ENCODE measurements around the gene BCDIN3D. TPM values are rescaled to one million over a fixed set of nuclear protein-coding genes. Genes with fewer than 3 reads are reported as not detected.

Gene BCDIN3D
- total and polyA plus RNA-seq, 2 donors (not counting 3 experiments of a cell fraction or from before 2014, with no cell fraction given) = 1.8 to 3.1 TPM

- Histone ChIP-seq H3K27me3 (ENCODE audit: control insufficient read depth in 2 of 2, insufficient read depth in 2 of 2, low read length in 2 of 2) (peaks cover 0 to 7% of the 10 kb centered on the region in 2 experiments), H3K4me2 (ENCODE audit: insufficient read depth, low read length) (no peak overlapping the region), H3K4me3 (replicated peaks in 1 of 3; ENCODE audit: insufficient read depth in 1 of 3, low read depth in 1 of 3, low read length in 3 of 3) (no peak overlapping the region), H3K4me1 (ENCODE audit: control insufficient read depth, extremely low read depth, insufficient read depth, low read length) (peaks cover 6% of the 10 kb centered on the region), H3K36me3 (ENCODE audit: control insufficient read depth in 2 of 2, extremely low read depth in 1 of 2, insufficient read depth in 2 of 2, low read length in 2 of 2) (no peaks in the 10 kb centered on the region), H3K9ac (replicated peaks; ENCODE audit: extremely low read depth, insufficient read depth, low read length) (no peak overlapping the region), H3K79me2 (ENCODE audit: control insufficient read depth, insufficient read depth, low read length) (no peaks in the 10 kb centered on the region), H2AFZ (ENCODE audit: low read depth, low read length) (no peak overlapping the region), H3K9me3 (replicated peaks; ENCODE audit: control insufficient read depth, insufficient read depth, low read length) (no peaks in the 10 kb centered on the region), H3K27ac (ENCODE audit: insufficient read depth, low read depth, low read length) (no peak overlapping the region), H4K20me1 (replicated peaks; ENCODE audit: control insufficient read depth, extremely low read depth, insufficient read depth, low read length) (no peaks in the 10 kb centered on the region), H3K9me1 (replicated peaks; ENCODE audit: control insufficient read depth, extremely low read depth, insufficient read depth, low read length) (no peaks in the 10 kb centered on the region)
- TF ChIP-seq GATA2 (IDR thresholded peaks at IDR 0.05; ENCODE audit: insufficient read depth, insufficient read length, low read depth, low read length) (no peak), MAX (IDR thresholded peaks at IDR 0.05; ENCODE audit: insufficient read depth, insufficient read length) (no peak), EZH2 (IDR thresholded peaks at IDR 0.05; ENCODE audit: borderline replicate concordance, low read depth, low read length, severe bottlenecking) (no peak), POLR2A (IDR thresholded peaks at IDR 0.05; ENCODE audit: low read depth, low read length) (no peak)
- CTCF ChIA-PET = interaction anchor here (1.1 to 2.4 kb wide), 4 partner anchors 8 to 54 kb away, joined by 3 to 11 read pairs (median 6); no protein-coding TSS in a partner anchor
- intact Hi-C loops (cut with micrococcal nuclease) (no loop called here), dilution Hi-C loops (cut with MboI; ENCODE audit: extremely low pct_ligation_motif_present, low sequenced_read_pairs) (no loop called here)
- no peak for FAIRE-seq
- DNase-seq (ENCODE audit: low read depth, low spot score) = no peak
- no TSS peak for BruUV-seq (replicated peaks)
- POLR2A ChIA-PET = no interaction called here
Measured at GRCh38 chr12:49891476-49891875, 48.6 kb upstream of the BCDIN3D start.

- POLR2A ChIA-PET = no interaction called here
- FAIRE-seq = no peak
Measured at GRCh38 chr12:49891012-49891411, 48.1 kb upstream of the BCDIN3D start.

More at GRCh38 chr12:49891012-49891411, 48.1 kb upstream of the BCDIN3D start:
- Histone ChIP-seq H3K9me3 (replicated peaks; ENCODE audit: control insufficient read depth, insufficient read depth, low read length) (no peaks in the 10 kb centered on the region), H2AFZ (ENCODE audit: low read depth, low read length) (no peak overlapping the region), H4K20me1 (replicated peaks; ENCODE audit: control insufficient read depth, extremely low read depth, insufficient read depth, low read length) (no peaks in the 10 kb centered on the region), H3K27ac (ENCODE audit: insufficient read depth, low read depth, low read length) (no peak overlapping the region), H3K36me3 (ENCODE audit: control insufficient read depth in 2 of 2, extremely low read depth in 1 of 2, insufficient read depth in 2 of 2, low read length in 2 of 2) (no peaks in the 10 kb centered on the region), H3K4me1 (ENCODE audit: control insufficient read depth, extremely low read depth, insufficient read depth, low read length) (peaks cover 6% of the 10 kb centered on the region), H3K27me3 (ENCODE audit: control insufficient read depth in 2 of 2, insufficient read depth in 2 of 2, low read length in 2 of 2) (peaks cover 0 to 8% of the 10 kb centered on the region in 2 experiments), H3K9me1 (replicated peaks; ENCODE audit: control insufficient read depth, extremely low read depth, insufficient read depth, low read length) (no peaks in the 10 kb centered on the region), H3K4me3 (replicated peaks in 1 of 3; ENCODE audit: insufficient read depth in 1 of 3, low read depth in 1 of 3, low read length in 3 of 3) (no peak overlapping the region), H3K4me2 (ENCODE audit: insufficient read depth, low read length) (no peak overlapping the region), H3K79me2 (ENCODE audit: control insufficient read depth, insufficient read depth, low read length) (no peaks in the 10 kb centered on the region), H3K9ac (replicated peaks; ENCODE audit: extremely low read depth, insufficient read depth, low read length) (no peak overlapping the region)
- intact Hi-C loops (cut with micrococcal nuclease) (no loop called here), dilution Hi-C loops (cut with MboI; ENCODE audit: extremely low pct_ligation_motif_present, low sequenced_read_pairs) (no loop called here)
- CTCF ChIA-PET = interaction anchor here (1.1 to 2.4 kb wide), 2 partner anchors 10 to 16 kb away, joined by 3 to 8 read pairs; no protein-coding TSS in a partner anchor
- DNase-seq (ENCODE audit: low read depth, low spot score) = no peak
- BruUV-seq (replicated peaks) = no TSS peak
- TF ChIP-seq EZH2 (IDR thresholded peaks at IDR 0.05; ENCODE audit: borderline replicate concordance, low read depth, low read length, severe bottlenecking) (no peak), MAX (IDR thresholded peaks at IDR 0.05; ENCODE audit: insufficient read depth, insufficient read length) (no peak), POLR2AphosphoS5 (IDR thresholded peaks at IDR 0.05; ENCODE audit: insufficient read depth, low read depth, low read length) (no peak), POLR2A (IDR thresholded peaks at IDR 0.05; ENCODE audit: low read depth, low read length) (no peak), CTCF (IDR thresholded peaks at IDR 0.05; ENCODE audit: extremely low read depth in 1 of 2, insufficient read depth in 1 of 2, low read depth in 1 of 2, low read length in 2 of 2) (no peak), FOS (IDR thresholded peaks at IDR 0.05; ENCODE audit: borderline replicate concordance, insufficient read depth, low read length) (no peak), GATA2 (IDR thresholded peaks at IDR 0.05; ENCODE audit: insufficient read depth, insufficient read length, low read depth, low read length) (no peak), MYC (IDR thresholded peaks at IDR 0.05; ENCODE audit: low read depth, low read length) (no peak), JUN (IDR thresholded peaks at IDR 0.05; ENCODE audit: borderline replicate concordance, insufficient read depth, insufficient read length, low read depth) (no peak)
